ENCODE measurements around the gene SLFN5.
A peak's percentile ranks its signal among the peaks of the same experiment; 100 is the strongest.
"Not testable (repeated sequence)": the region's sequence is repeated elsewhere in the genome, so short reads cannot be mapped to it uniquely, and the experiment has no call there.

Gene SLFN5

DNA sequence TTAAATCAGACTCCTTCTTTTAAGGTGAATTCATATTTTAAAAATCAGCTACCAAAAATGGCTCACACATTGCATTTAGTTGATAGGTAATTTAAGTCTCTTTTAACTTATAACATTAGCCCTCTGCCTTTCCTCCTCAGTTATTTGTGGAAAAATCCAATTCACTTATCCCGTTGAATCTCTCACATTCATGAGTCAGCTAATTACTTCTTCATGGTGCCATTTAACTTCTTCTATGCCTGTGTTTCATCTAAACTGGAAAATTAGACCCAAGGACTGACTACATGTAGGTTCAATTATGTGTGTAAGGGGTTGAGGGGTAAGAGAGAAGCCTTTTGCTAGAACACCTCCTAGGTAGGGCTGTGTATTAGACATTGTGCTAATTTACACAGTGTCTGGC is 18.4 kb upstream of the SLFN5 start:
- no peaks in the 10 kb centered on the region for H3K4me1 ChIP-seq (ENCODE audit: control insufficient read depth, insufficient read depth, low read length)
- no peaks in the 10 kb centered on the region for H3K27me3 ChIP-seq (ENCODE audit: control insufficient read depth, insufficient read depth, low read length)
- no peaks in the 10 kb centered on the region for H3K36me3 ChIP-seq (ENCODE audit: control insufficient read depth, insufficient read depth, low read length)
- H3K4me3 ChIP-seq (ENCODE audit: low read depth, low read length): no peak overlapping the region
- H3K9ac ChIP-seq (ENCODE audit: low read depth, low read length): no peak overlapping the region
- peaks cover 3% of the 10 kb centered on the region for H3K9me3 ChIP-seq (ENCODE audit: control insufficient read depth, insufficient read depth, low read length)

DNA sequence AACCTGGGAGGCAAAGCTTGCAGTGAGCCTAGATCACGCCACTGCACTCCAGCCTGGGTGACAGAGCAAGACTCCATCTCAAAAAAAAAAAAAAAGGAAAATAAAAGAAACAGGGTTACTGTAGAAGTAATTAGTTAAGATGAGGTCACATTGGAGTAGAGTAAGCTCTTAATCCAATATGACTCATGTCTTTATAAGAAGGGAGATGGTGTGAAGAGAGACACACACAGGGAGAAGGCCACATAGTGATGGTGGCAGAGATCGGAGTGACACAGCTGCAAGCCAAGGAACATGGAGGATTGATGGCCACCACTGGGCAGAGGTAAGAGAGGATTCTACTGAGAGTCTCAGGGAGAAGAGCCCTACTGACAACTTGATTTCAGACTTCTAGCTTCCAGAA is 15.3 kb upstream of the SLFN5 start:
- Histone ChIP-seq H3K27me3 (ENCODE audit: control insufficient read depth, insufficient read depth, low read length) (no peaks in the 10 kb centered on the region), H3K36me3 (ENCODE audit: control insufficient read depth, insufficient read depth, low read length) (no peaks in the 10 kb centered on the region), H3K9me3 (ENCODE audit: control insufficient read depth, insufficient read depth, low read length) (peaks cover 2% of the 10 kb centered on the region), H3K4me1 (ENCODE audit: control insufficient read depth, insufficient read depth, low read length) (no peaks in the 10 kb centered on the region), H3K4me3 (ENCODE audit: low read depth, low read length) (no peak overlapping the region), H3K9ac (ENCODE audit: low read depth, low read length) (no peak overlapping the region)

DNA sequence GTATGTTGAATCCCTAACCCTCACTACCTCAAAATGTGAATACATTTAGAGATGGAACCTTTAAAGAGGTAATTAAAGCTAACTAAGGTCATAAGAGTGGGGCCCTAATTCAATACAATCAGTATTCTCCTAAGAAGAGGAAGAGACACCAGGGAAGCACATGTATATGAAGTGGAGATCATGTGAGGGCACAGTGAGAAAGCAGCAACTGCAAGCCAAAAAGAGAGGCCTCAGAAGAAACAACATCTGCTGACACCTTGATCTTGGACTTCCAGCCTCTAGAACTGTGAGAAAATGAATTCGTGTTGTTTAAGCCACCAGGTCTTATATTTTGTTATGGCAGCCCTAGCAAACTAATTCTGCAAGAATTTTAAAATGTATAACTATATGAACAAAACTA is 13.2 kb upstream of the SLFN5 start:
- no peaks in the 10 kb centered on the region for H3K36me3 ChIP-seq (ENCODE audit: control insufficient read depth, insufficient read depth, low read length)
- H3K9ac ChIP-seq (ENCODE audit: low read depth, low read length): no peak overlapping the region
- no peaks in the 10 kb centered on the region for H3K9me3 ChIP-seq (ENCODE audit: control insufficient read depth, insufficient read depth, low read length)
- no peaks in the 10 kb centered on the region for H3K4me1 ChIP-seq (ENCODE audit: control insufficient read depth, insufficient read depth, low read length)
- H3K27me3 ChIP-seq (ENCODE audit: control insufficient read depth, insufficient read depth, low read length): no peaks in the 10 kb centered on the region
- H3K4me3 ChIP-seq (ENCODE audit: low read depth, low read length): no peak overlapping the region

DNA sequence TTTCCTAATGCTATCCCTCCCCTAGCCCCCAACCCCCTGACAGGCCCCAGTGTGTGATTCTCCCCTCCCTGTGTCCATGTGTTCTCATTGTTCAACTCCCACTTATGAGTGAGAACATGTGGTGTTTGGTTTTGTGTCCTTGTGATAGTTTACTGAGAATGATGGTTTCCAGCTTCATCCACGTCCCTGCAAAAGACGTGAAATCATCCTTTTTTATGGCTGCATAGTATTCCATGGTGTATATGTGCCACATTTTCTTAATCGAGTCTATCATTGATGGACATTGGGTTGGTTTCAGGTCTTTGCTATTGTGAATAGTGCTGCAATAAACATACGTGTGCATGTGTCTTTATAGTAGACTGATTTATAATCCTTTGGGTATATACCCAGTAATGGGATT is 8.6 kb upstream of the SLFN5 start:
- H3K36me3 ChIP-seq (ENCODE audit: control insufficient read depth, insufficient read depth, low read length); H3K27me3 ChIP-seq (ENCODE audit: control insufficient read depth, insufficient read depth, low read length); H3K4me3 ChIP-seq (ENCODE audit: low read depth, low read length); H3K9ac ChIP-seq (ENCODE audit: low read depth, low read length); H3K9me3 ChIP-seq (ENCODE audit: control insufficient read depth, insufficient read depth, low read length); H3K4me1 ChIP-seq (ENCODE audit: control insufficient read depth, insufficient read depth, low read length): not testable (repeated sequence)

DNA sequence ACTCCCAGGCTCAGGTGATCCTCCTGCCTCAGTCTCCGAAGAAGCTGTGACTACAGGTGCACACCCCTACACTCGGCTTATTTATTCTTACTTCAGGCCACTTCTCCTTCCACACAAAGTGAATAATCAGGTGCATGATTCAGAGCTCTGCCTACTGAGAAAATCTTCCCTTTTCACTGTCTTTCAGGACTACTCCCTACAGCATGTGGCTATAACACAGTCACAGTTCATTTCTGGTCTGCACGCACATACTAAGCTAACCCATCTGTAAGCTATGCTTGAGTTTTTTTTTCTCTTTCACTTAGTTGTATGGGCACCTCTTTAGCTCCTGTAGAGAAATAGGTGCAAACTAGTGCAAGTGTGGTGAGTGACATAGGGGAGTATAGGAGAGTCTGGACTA is 7.6 kb upstream of the SLFN5 start:
- Histone ChIP-seq H3K36me3 (ENCODE audit: control insufficient read depth, insufficient read depth, low read length) (no peaks in the 10 kb centered on the region), H3K27me3 (ENCODE audit: control insufficient read depth, insufficient read depth, low read length) (peaks cover 2% of the 10 kb centered on the region), H3K9ac (ENCODE audit: low read depth, low read length) (no peak overlapping the region), H3K4me1 (ENCODE audit: control insufficient read depth, insufficient read depth, low read length) (no peaks in the 10 kb centered on the region), H3K9me3 (ENCODE audit: control insufficient read depth, insufficient read depth, low read length) (no peaks in the 10 kb centered on the region), H3K4me3 (ENCODE audit: low read depth, low read length) (no peak overlapping the region)

DNA sequence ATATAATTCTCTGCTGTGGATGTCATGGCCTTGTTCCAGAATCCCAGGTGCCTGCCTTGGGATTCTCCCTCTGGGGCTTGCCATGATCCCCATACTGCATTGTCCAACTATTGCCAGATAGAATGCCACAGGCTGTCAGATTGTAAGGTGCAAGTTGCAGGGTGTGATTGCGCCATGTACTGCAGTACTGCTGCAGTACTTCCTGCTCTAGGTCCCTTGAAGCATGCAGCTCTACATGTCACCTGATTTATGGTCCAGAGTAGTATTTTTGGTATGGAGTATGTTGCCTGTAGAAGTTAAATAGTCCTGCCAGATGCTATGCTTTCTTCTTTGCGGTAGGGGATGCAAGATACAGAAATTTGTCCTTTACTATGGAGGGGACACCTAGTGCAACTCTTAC is 7.0 kb upstream of the SLFN5 start:
- H3K27me3 ChIP-seq (ENCODE audit: control insufficient read depth, insufficient read depth, low read length): peaks cover 2% of the 10 kb centered on the region
- H3K9ac ChIP-seq (ENCODE audit: low read depth, low read length): no peak overlapping the region
- no peaks in the 10 kb centered on the region for H3K4me1 ChIP-seq (ENCODE audit: control insufficient read depth, insufficient read depth, low read length)
- H3K36me3 ChIP-seq (ENCODE audit: control insufficient read depth, insufficient read depth, low read length): no peaks in the 10 kb centered on the region
- no peak overlapping the region for H3K4me3 ChIP-seq (ENCODE audit: low read depth, low read length)
- H3K9me3 ChIP-seq (ENCODE audit: control insufficient read depth, insufficient read depth, low read length): no peaks in the 10 kb centered on the region

DNA sequence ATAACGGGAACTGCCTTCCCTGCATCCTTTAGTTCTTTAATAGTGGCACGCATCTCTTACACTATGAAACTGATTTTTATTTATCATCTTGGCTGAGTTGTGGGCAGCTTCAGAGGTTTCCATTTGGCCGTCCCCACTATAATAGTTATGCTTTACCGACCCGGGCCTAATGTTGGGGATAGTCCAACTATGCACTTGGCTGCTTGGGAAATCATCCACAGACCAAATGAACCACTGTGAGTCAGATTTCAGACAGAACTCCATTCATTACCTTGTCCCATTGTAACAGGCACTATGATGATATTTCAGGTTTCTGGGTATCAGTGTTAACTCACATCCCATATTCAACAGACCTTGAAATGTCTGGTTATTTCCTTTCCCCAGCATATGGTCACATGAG is 6.1 kb upstream of the SLFN5 start:
- no peaks in the 10 kb centered on the region for H3K9me3 ChIP-seq (ENCODE audit: control insufficient read depth, insufficient read depth, low read length)
- H3K4me1 ChIP-seq (ENCODE audit: control insufficient read depth, insufficient read depth, low read length): no peaks in the 10 kb centered on the region
- H3K36me3 ChIP-seq (ENCODE audit: control insufficient read depth, insufficient read depth, low read length): no peaks in the 10 kb centered on the region
- peaks cover 2% of the 10 kb centered on the region for H3K27me3 ChIP-seq (ENCODE audit: control insufficient read depth, insufficient read depth, low read length)
- no peak overlapping the region for H3K9ac ChIP-seq (ENCODE audit: low read depth, low read length)
- no peak overlapping the region for H3K4me3 ChIP-seq (ENCODE audit: low read depth, low read length)

DNA sequence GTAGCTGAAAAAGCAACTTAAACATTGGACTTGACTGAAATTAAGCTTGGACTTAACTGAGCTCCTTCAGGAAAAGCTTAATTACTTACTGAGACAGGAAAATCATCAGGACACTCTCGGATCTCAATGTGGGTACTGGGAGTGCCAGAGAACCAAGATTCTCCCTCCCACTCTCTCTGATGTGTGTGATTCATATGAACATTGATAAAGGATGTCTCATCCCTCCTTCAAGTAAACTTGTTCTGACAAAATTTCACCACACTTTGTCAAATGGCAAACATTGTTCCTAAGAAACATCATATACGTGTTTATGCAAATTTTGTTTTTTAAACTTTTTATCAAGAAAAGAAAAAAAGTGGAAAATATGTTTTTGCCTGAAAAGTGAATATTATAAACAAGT is 4.1 kb upstream of the SLFN5 start:
- no peak overlapping the region for H3K4me3 ChIP-seq (ENCODE audit: low read depth, low read length)
- no peak overlapping the region for H3K9ac ChIP-seq (ENCODE audit: low read depth, low read length)
- H3K36me3 ChIP-seq (ENCODE audit: control insufficient read depth, insufficient read depth, low read length): no peaks in the 10 kb centered on the region
- peaks cover 2% of the 10 kb centered on the region for H3K4me1 ChIP-seq (ENCODE audit: control insufficient read depth, insufficient read depth, low read length)
- H3K9me3 ChIP-seq (ENCODE audit: control insufficient read depth, insufficient read depth, low read length): no peaks in the 10 kb centered on the region
- peaks cover 4% of the 10 kb centered on the region for H3K27me3 ChIP-seq (ENCODE audit: control insufficient read depth, insufficient read depth, low read length)

DNA sequence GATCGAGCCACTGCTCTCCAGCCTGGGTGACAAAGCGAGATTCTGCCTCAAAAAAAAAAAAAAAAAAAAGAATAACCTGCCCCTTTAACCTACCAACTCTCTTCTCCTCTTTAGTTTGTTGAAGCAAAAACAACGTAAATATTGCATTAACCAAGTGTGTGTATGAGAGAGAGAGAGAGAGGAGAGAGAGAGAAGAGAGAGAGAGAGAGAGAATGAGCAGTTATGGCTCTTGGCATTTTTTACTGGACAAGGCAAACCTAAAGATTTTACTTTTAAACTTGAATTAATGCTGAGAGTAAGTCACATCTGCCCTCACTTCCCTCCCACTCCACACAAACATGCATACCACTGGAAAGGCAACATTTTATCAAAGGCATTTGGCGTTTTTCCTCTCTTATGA is 3.0 kb upstream of the SLFN5 start:
- Histone ChIP-seq H3K9me3 (ENCODE audit: control insufficient read depth, insufficient read depth, low read length) (no peaks in the 10 kb centered on the region), H3K4me1 (ENCODE audit: control insufficient read depth, insufficient read depth, low read length) (peaks cover 10% of the 10 kb centered on the region), H3K9ac (ENCODE audit: low read depth, low read length) (no peak overlapping the region), H3K4me3 (ENCODE audit: low read depth, low read length) (no peak overlapping the region), H3K36me3 (ENCODE audit: control insufficient read depth, insufficient read depth, low read length) (no peaks in the 10 kb centered on the region), H3K27me3 (ENCODE audit: control insufficient read depth, insufficient read depth, low read length) (peaks cover 7% of the 10 kb centered on the region)

DNA sequence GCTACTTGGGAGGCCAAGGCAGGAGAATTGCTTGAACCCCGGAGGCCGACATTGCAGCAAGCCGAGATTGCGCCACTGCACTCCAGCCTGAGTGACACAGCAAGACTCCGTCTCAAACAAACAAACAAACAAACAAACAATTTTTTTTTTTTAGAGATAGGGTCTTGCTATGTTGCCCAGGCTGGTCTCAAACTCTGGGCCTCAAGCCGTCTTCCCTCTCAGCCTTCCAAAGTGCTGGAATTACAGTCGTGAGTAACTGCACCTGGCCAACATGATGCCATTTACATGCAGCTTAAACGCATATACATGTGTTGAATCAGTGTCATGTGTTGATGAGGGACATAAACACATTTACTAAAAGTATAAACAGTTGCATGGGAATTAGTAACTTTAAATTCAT is 2.0 kb upstream of the SLFN5 start:
- H3K9me3 ChIP-seq (ENCODE audit: control insufficient read depth, insufficient read depth, low read length): no peaks in the 10 kb centered on the region
- no peak overlapping the region for H3K4me3 ChIP-seq (ENCODE audit: low read depth, low read length)
- H3K27me3 ChIP-seq (ENCODE audit: control insufficient read depth, insufficient read depth, low read length): peaks cover 5% of the 10 kb centered on the region
- H3K9ac ChIP-seq (ENCODE audit: low read depth, low read length): no peak overlapping the region
- H3K4me1 ChIP-seq (ENCODE audit: control insufficient read depth, insufficient read depth, low read length): peaks cover 12% of the 10 kb centered on the region
- H3K36me3 ChIP-seq (ENCODE audit: control insufficient read depth, insufficient read depth, low read length): no peaks in the 10 kb centered on the region

DNA sequence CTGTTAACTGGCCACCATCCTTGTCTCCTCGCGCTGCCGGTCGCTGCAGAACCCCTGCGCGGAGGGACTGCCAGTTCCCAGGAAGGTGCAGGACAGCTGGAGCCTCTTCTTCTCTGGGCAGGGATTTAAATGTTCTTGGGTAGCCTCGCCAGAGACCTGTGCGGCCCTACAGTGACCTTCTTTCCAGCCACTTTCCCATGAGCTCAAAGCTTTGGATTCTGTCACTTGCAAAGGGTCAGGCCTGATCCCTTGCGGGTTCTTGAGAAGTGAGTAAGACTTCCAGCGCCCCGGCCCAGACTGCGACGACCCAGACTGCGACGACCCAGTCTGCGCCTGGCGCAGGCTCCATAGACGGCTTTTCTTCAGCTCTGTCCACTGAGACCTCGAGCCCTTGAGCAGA is 1.4 kb upstream of the SLFN5 start:
- Histone ChIP-seq H3K4me3 (ENCODE audit: low read depth, low read length) (peak overlapping the region; percentile 78), H3K4me1 (ENCODE audit: control insufficient read depth, insufficient read depth, low read length) (peaks cover 12% of the 10 kb centered on the region), H3K9ac (ENCODE audit: low read depth, low read length) (no peak overlapping the region)

DNA sequence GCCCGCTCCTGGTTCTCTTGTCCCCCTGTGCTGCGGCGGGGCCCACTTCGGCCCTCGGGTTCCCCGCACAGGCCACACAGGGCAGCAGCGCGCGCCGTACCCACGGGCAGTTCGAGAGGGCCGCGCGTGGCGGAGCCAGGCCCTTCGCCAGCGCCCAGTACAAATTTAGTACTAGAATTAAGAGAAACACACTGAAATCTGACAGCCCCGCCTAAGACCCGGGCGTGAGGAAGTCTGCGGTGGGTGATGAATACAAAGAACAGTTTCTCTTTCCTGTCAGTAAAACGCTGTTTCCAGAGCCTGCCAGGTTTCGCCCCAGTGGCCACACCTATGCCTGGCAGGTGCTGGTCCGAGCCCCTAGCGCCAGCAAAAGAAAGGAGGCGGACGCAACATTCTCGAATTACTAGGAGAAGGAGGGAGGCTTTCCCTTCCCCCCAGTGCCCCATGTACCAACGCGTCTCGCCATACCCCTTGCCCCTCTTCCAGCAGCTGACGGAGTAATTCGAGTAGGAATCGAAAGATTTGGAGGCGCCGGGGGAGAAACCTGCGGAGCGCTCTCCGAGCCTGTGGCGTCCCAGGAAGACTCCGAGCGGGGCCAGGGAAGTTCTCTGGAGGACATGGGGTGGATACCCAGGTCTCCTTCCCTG is 591 bp upstream of the SLFN5 start:
- Histone ChIP-seq H3K4me3 (ENCODE audit: low read depth, low read length) (peak overlapping the region; percentile 78), H3K27me3 (ENCODE audit: control insufficient read depth, insufficient read depth, low read length) (peaks cover 5% of the 10 kb centered on the region), H3K4me1 (ENCODE audit: control insufficient read depth, insufficient read depth, low read length) (peaks cover 12% of the 10 kb centered on the region), H3K9ac (ENCODE audit: low read depth, low read length) (no peak overlapping the region), H3K9me3 (ENCODE audit: control insufficient read depth, insufficient read depth, low read length) (no peaks in the 10 kb centered on the region), H3K36me3 (ENCODE audit: control insufficient read depth, insufficient read depth, low read length) (no peaks in the 10 kb centered on the region)

More for the DNA sequence above, 1.4 kb upstream of the SLFN5 start:
- peaks cover 5% of the 10 kb centered on the region for H3K27me3 ChIP-seq (ENCODE audit: control insufficient read depth, insufficient read depth, low read length)
- H3K9me3 ChIP-seq (ENCODE audit: control insufficient read depth, insufficient read depth, low read length): no peaks in the 10 kb centered on the region
- no peaks in the 10 kb centered on the region for H3K36me3 ChIP-seq (ENCODE audit: control insufficient read depth, insufficient read depth, low read length)
